K562 (cell line): ENCODE measurements around the gene GPR82. TPM values are rescaled to one million over a fixed set of nuclear protein-coding genes. Genes with fewer than 3 reads are reported as not detected.

ENCODE experiments used
- ATAC-seq: fragments of 200-7000 bp; cut with Tn5 transposase; 3 replicates; pipeline ENCODE4 v1.9.1; 2020; ENCODE audit warnings: moderate library complexity
- BruUV-seq: library from RNA; stranded (reverse); fragments of 400-500 nt; replicated peaks from 2 replicates; lab custom pipeline; 2021; lab: Mats Ljungman, UMichigan
- CTCF ChIA-PET: fragments of 300-600 bp; formaldehyde crosslinking; extraction: SDS; loops from one replicate; lab custom pipeline; 2021; ENCODE audit warnings: low intra/inter-chr PET ratio; lab: Yijun Ruan, JAX
- POLR2A ChIA-PET: fragments of 300-600, 350-650 bp; sonication (Branson Sonifier 250); formaldehyde crosslinking; extraction: SDS; loops from one replicate; lab custom pipeline; 2021; ENCODE audit warnings: antibody characterized with exemption, inconsistent platforms; lab: Yijun Ruan, JAX
- DNase-seq, 4 experiments: peaks; one replicate each; pipeline versions ENCODE4 v3.0.0 to v3.0.0-alpha.2; 2011 to 2018; ENCODE audit warnings: low spot score in 3 of 4, mixed read lengths in 3 of 4; ENCODE audit errors: extremely low read depth in 1 of 4
- FAIRE-seq: peaks from 2 replicates; lab custom pipeline; 2011; peaks lifted over from hg19 to GRCh38; lab: Jason Lieb, UNC
- H2AFZ ChIP-seq: 2 replicates; pipeline ENCODE4 v1.6.0; 2011; ENCODE audit warnings: low read depth, low read length, control low read depth, inconsistent platforms
- H3K27ac ChIP-seq: fragments of 200-600 bp; 3 replicates; pipeline ENCODE4 v1.8.0; 2011; ENCODE audit warnings: low read depth, mild to moderate bottlenecking, control low read depth, inconsistent platforms, low read length, moderate library complexity, mixed read lengths; ENCODE audit errors: extremely low read depth
- H3K27me3 ChIP-seq, 2 experiments: fragments of 300-600 bp in 1 of 2; 2 replicates in 1 of 2; 3 replicates in 1 of 2; pipeline versions ENCODE4 v1.6.0 to v1.8.0; 2011; ENCODE audit warnings: inconsistent platforms in 2 of 2, low read length in 2 of 2, mild to moderate bottlenecking in 1 of 2, mixed read lengths in 1 of 2, moderate library complexity in 1 of 2; ENCODE audit not compliant: control insufficient read depth in 2 of 2, insufficient read depth in 2 of 2
- H3K36me3 ChIP-seq: fragments of 300-600 bp; 3 replicates; pipeline ENCODE4 v1.8.0; 2011; ENCODE audit warnings: mild to moderate bottlenecking, low read length, inconsistent platforms; ENCODE audit not compliant: control insufficient read depth, insufficient read depth
- H3K4me1 ChIP-seq, 2 experiments: fragments of 200-600 bp in 1 of 2; replicated peaks in 1 of 2; 2 replicates in 1 of 2; 3 replicates in 1 of 2; pipeline versions ENCODE4 v1.5.1 to v1.8.0; 2011; ENCODE audit warnings: inconsistent platforms in 2 of 2, low read length in 2 of 2, mild to moderate bottlenecking in 1 of 2, mixed read lengths in 1 of 2, moderate library complexity in 1 of 2; ENCODE audit not compliant: control insufficient read depth in 2 of 2, insufficient read depth in 2 of 2
- H3K4me2 ChIP-seq: 2 replicates; pipeline ENCODE4 v1.6.1; 2011; ENCODE audit warnings: low read length, control low read depth, inconsistent platforms, mixed read lengths; ENCODE audit not compliant: insufficient read depth
- H3K4me3 ChIP-seq: fragments of 200-600 bp; sonication (generic), shearing (Covaris generic); 2 replicates; pipeline ENCODE4 v1.5.1; 2016; ENCODE audit warnings: control low read depth, inconsistent platforms
- H3K79me2 ChIP-seq: fragments of 200-600 bp; 3 replicates; pipeline ENCODE4 v1.8.0; 2011; ENCODE audit warnings: low read length, inconsistent platforms; ENCODE audit not compliant: control insufficient read depth, insufficient read depth
- H3K9ac ChIP-seq, 2 experiments: 2 replicates each; pipeline versions ENCODE4 v1.6.0 to v1.6.1; 2011; ENCODE audit warnings: low read depth in 2 of 2, low read length in 2 of 2, control low read depth in 1 of 2, inconsistent platforms in 1 of 2, mild to moderate bottlenecking in 1 of 2, mixed read lengths in 1 of 2; ENCODE audit not compliant: insufficient read depth in 1 of 2
- H3K9me1 ChIP-seq: one replicate; pipeline ENCODE4 v1.6.0; 2011; ENCODE audit warnings: inconsistent platforms, mild to moderate bottlenecking, low read length, moderate library complexity; ENCODE audit not compliant: control insufficient read depth, insufficient read depth
- H3K9me3 ChIP-seq: replicated peaks from 2 replicates; pipeline ENCODE4 v1.5.1; 2011; ENCODE audit warnings: low read depth, low read length, inconsistent platforms; ENCODE audit not compliant: control insufficient read depth, insufficient read depth
- H4K20me1 ChIP-seq: replicated peaks from 2 replicates; pipeline ENCODE4 v1.6.1; 2011; ENCODE audit warnings: low read length, inconsistent platforms, mixed read lengths; ENCODE audit not compliant: control insufficient read depth, insufficient read depth
- CAMTA2 ChIP-seq: fragments of 250-450 bp; sonication (Bioruptor Pico); conservative IDR thresholded peaks from 2 replicates; pipeline ENCODE4 v1.5.1; 2022
- CBX2 ChIP-seq: fragments of 200-600 bp; sonication (generic); IDR thresholded peaks from one replicate; pipeline ENCODE4 v1.6.1; 2012; ENCODE audit warnings: mild to moderate bottlenecking, low read length, inconsistent platforms; ENCODE audit not compliant: insufficient read depth, poor library complexity, severe bottlenecking
- DACH1 ChIP-seq: fragments of 450-650 bp; IDR thresholded peaks from 2 replicates; pipeline ENCODE4 v1.6.1; 2018; ENCODE audit not compliant: partially characterized antibody
- MLX ChIP-seq, 2 experiments: fragments of 450-650 bp in 1 of 2; sonication (generic) in 1 of 2; formaldehyde crosslinking; conservative IDR thresholded peaks; 2 replicates each; pipeline versions ENCODE4 v1.4.0 to v1.8.1; 2020 to 2022; ENCODE audit warnings: mild to moderate bottlenecking in 1 of 2, missing genetic modification reagents in 1 of 2
- NONO ChIP-seq, 2 experiments: fragments of 200-400 bp in 1 of 2; fragments of 450-650 bp in 1 of 2; formaldehyde crosslinking in 1 of 2; IDR thresholded peaks; 2 replicates each; pipeline ENCODE4 v1.6.1; 2017; ENCODE audit warnings: low read depth in 2 of 2, mild to moderate bottlenecking in 2 of 2, moderate library complexity in 2 of 2, low read length in 1 of 2
- PHB2 ChIP-seq: fragments of 450-650 bp; IDR thresholded peaks from 2 replicates; pipeline ENCODE4 v1.6.1; 2017; ENCODE audit warnings: low read depth
- PURB ChIP-seq: sonication (generic); formaldehyde crosslinking; IDR thresholded peaks from 2 replicates; pipeline ENCODE4 v1.9.0; 2021; ENCODE audit warnings: low read depth, mild to moderate bottlenecking, missing genetic modification reagents
- SMARCB1 ChIP-seq: IDR thresholded peaks from 2 replicates; pipeline ENCODE4 v1.6.1; 2011; ENCODE audit warnings: improper control_type of control experiment, low read depth; ENCODE audit not compliant: insufficient read length
- TARDBP ChIP-seq: fragments of 450-650 bp; IDR thresholded peaks from 2 replicates; pipeline ENCODE4 v1.6.1; 2016
- ZBTB33 ChIP-seq: sonication (generic); formaldehyde crosslinking; IDR thresholded peaks from 2 replicates; pipeline ENCODE4 v1.8.1; 2023; ENCODE audit warnings: mild to moderate bottlenecking, missing genetic modification reagents
- ZNF282 ChIP-seq: sonication (generic); formaldehyde crosslinking; IDR thresholded peaks from 2 replicates; pipeline ENCODE4 v1.8.1; 2023; ENCODE audit warnings: missing genetic modification reagents
- ZNF77 ChIP-seq: fragments of 250-450 bp; sonication (Bioruptor Pico); IDR thresholded peaks from 2 replicates; pipeline ENCODE4 v1.5.0; 2020
- WGBS: fragments of 100-300 bp; shearing (Covaris generic); methylation state at CpG from one replicate; pipeline ENCODE4 v1.1.6; 2016; ENCODE audit warnings: low coverage, mixed read lengths; ENCODE audit not compliant: insufficient coverage; ENCODE audit errors: missing lambda C conversion rate; 5-methylcytosine and 5-hydroxymethylcytosine counted together
- in situ Hi-C: fragments of 300-500 bp; cut with MboI; formaldehyde crosslinking; loops from 4 replicates; pipeline ENCODE4 v1.15.0; 2018; ENCODE audit warnings: inconsistent platforms, mixed read lengths
- intact Hi-C: fragments of 100-400 bp; cut with micrococcal nuclease; formaldehyde crosslinking; loops from 2 replicates; pipeline ENCODE4 v1.14.2; 2022
- polyA plus RNA-seq, 8 experiments: library from polyadenylated mRNA; depleted of rRNA in 4 of 8; stranded (reverse) in 5 of 8; unstranded in 3 of 8; fragments of >200 nt; fragmentation: Nextera tagmentation in 2 of 8; fragmentation: Illumina TruSeq in 1 of 8; extraction: Ambion mirVana in 2 of 8; extraction: Trizol in 1 of 8; gene quantifications; 2 replicates each; pipeline versions ENCODE4 v1.2.1 to v1.2.3, GENCODE V29; 2011 to 2014; ENCODE audit warnings: inconsistent platforms in 1 of 8, missing spikeins in 1 of 8
- total RNA-seq, 7 experiments: library from RNA; depleted of rRNA in 6 of 7; stranded (reverse); fragments of >200 nt in 6 of 7; fragmentation: Illumina TruSeq in 2 of 7; extraction: Trizol in 2 of 7; gene quantifications; 2 replicates each; pipeline versions ENCODE4 v1.2.1 to v1.2.3, GENCODE V29; 2011 to 2021; ENCODE audit warnings: low replicate concordance in 1 of 7

The GPR82 gene
- total and polyA plus RNA-seq, 9 of the 15 experiments (the other 6 are each of a cell fraction or from before 2014, with no cell fraction given) = not detected

- TF ChIP-seq ZBTB33 (CRISPR knock-in tag) (no peak), PURB (CRISPR knock-in tag) (no peak), CBX2 (no peak), PHB2 (no peak), DACH1 (no peak), CAMTA2 (CRISPR knock-in tag) (no peak)
Measured at GRCh38 chrX:41732260-41732659, 8.3 kb downstream of the GPR82 start (continued).

- H3K9ac ChIP-seq = no peak overlapping the region
- H3K4me3 ChIP-seq = no peak overlapping the region
- ChIA-PET CTCF (interaction anchor here (1.3 kb wide), 1 partner anchor 175 kb away, joined by 3 read pairs; no protein-coding TSS in a partner anchor), POLR2A (no interaction called here)
- no peak overlapping the region for H3K4me2 ChIP-seq
- no peaks in the 10 kb centered on the region for H3K9me1 ChIP-seq
- in situ Hi-C loops = no loop called here
- no peak overlapping the region for H2AFZ ChIP-seq
- intact Hi-C loops = loop anchor here (1.0 kb wide), 1 partner anchor 176 kb away; no protein-coding TSS in a partner anchor
- H3K79me2 ChIP-seq = no peaks in the 10 kb centered on the region
- H3K4me1 ChIP-seq = peaks cover 0 to 5% of the 10 kb centered on the region in 2 experiments; a peak in 2 of 5 replicates
- ATAC-seq = no peak
- H3K9me3 ChIP-seq = no peaks in the 10 kb centered on the region
- no peak overlapping the region for H3K27ac ChIP-seq
- H4K20me1 ChIP-seq = no peaks in the 10 kb centered on the region
- BruUV-seq = no TSS peak
- H3K36me3 ChIP-seq = no peaks in the 10 kb centered on the region
- WGBS = 25% methylated on average over 1 of the region's 1 CpG
- no peak for FAIRE-seq
- no peak for DNase-seq
- H3K27me3 ChIP-seq = no peaks in the 10 kb centered on the region
- no peak for TF ChIP-seq NONO (IDR thresholded peaks at IDR 0.05; ENCODE audit: low read depth in 2 of 2, low read length in 1 of 2)
- TF ChIP-seq ZNF77 = no peak
- TF ChIP-seq MLX (CRISPR knock-in tag; conservative IDR thresholded peaks at IDR 0.05) = no peak
- no peak for TF ChIP-seq ZNF282
- TF ChIP-seq SMARCB1 = no peak
- TF ChIP-seq TARDBP = no peak
Measured at GRCh38 chrX:41733939-41734338, 10.0 kb downstream of the GPR82 start.
